Fibroblast of skin of back (primary cell): ENCODE data around the gene IGFALS.
A peak's percentile ranks its signal among the peaks of the same experiment; 100 is the strongest.
"Not testable (repeated sequence)": the region's sequence is repeated elsewhere in the genome, so short reads cannot be mapped to it uniquely, and the experiment has no call there.

ENCODE experiments used
- DNase-seq: peaks from one replicate; pipeline ENCODE4 v3.0.0-alpha.2; 2013

IGFALS gene

DNA sequence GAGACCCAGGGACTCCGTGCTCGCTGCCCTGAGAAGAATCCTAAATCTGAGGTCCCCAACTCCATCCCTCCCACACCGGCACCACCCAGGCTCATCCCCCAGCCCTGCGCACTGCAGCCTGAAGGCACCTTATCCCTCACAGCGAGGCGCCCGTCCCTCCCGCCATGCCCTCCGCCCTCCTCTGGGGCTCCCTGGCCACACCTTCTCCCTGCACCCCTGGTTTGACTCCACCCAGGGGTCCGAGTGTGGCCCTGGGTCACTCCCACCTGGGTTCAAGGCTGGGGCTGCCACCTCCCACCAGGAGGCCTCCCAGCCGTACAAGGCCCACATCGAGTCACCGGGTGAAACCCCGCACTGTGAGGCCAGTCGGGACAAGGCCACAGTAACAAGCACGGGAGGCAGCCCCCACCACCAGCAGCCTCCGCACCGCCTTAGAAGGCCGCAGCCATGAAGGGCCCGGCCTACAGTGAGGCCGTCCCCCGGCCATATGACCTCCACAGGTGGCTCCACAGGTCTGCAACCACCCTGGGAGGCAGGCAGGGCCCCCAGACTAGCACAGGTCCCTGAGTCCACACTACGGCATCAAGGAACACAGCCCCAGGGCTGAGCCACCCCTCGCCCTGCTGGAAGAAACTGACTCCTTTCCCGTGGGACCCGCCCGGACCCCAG is 24.8 kb upstream of the IGFALS start:
- DNase-seq = no peak

DNA sequence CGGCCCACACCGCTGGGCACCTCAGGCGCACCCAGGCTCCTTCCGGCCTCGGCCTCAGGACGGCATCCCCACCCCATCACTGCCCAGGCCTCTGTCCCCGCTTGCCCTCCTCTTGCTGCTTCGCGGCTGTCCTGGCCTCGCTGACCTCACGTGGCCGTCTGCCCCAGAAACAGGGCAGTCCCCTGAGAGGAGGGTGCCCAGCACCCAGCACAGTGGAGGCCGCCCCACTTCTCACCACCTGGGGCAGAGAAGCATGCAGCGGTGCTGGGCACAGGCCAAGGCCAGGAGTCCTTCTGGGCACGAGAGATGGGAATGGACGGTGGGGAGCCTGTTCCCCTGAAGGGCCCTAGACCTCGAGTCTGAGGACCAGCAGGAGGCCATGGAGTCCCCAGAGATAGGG is 24.2 kb upstream of the IGFALS start:
- DNase-seq = no peak

DNA sequence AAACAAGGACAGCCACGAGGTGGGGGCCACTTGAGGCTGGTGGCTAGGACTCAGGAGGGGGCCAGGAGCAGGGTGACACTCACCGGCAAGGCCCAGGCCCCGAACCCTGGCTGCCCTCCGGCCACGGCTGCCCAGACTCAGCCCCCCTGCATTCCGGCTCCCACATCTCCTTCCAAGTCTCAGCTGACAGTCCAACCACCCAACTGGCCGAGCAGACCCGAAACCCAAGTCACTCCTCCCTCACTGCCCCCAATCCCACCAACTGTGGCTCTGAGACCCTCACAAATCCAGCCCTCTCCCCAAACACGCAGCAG is 23.7 kb upstream of the IGFALS start:
- DNase-seq = no peak

DNA sequence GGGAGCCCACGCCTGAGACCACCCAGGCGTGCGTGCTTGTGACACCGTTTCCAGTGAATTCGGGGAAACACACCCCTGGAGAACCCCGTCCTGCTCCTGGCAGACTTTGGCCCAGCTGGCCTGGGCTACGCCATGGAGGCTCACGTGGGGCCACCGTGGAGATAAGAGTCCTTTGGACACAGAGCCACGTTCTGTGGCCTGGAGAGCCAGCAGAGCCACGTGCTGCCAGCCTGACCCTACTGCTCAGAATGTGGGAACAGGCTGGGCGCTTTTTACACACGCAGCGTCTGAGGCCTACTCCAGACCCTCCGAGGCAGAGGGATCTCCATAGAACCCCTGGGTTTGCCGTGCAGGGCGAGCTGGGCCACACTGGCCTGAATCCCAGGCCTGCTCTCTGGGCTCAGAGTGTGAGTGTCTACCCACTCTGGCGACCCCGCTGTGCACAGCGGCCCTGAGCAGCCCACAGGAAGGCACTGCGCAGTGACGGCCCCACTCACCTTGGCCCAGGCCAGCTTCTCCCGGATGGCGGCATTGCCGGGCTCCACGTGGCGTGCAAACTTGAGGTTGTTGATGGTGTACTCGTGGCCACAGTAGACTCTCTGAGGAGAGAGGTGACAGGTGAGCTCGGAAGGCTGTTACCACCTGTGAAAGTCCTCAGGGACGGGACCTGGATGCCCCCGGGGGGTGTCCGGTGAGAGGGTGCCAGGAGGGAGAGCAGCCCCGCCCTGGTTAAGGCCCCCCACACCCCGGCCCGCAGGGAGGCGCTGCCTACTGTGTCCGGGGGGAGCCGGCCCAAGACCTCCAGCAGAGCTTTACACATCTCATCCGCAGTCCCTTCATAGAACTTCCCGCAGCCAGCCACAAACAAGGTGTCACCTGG is 23.1 kb upstream of the IGFALS start:
- DNase-seq = no peak

DNA sequence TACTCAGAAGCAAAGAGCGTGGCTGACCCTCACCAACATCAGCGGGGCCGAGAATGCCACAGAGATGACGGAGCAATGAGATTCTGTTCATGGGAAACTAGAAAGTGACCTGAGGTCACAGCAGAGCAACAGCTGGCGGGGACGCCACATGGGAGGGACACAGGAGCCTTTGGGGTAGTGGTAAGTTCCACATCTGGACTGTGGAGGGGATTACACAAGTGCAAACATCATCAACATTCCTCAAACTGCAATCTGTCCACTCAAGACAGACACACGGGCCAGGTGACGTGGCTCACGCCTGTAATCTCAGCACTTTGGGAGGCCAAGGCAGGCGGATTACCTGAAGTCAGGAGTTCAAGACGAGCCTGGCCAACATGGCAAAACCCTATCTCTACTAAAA is 22.0 kb upstream of the IGFALS start:
- no peak for DNase-seq

DNA sequence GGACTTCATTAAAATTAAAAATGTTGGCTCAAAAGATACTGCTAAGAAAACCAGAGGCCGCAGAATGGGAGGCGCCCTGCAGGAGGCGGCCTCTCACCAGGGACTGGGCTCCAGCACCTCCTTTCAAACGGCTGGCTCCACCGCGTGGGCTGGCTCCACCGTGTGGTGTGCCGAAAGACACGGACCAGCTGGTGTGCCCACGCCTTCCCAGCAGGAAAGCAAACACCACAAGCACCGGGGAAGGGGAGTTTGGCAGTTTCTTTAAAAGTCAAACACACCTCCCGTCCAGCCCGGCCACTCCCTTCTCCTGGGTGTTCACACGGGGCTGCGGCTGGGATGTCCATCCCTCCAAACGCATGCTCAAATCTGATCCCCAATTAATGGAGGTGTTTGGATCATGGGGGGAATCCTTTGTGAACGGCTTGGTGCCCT is 19.2 kb upstream of the IGFALS start:
- peak; percentile 57 for DNase-seq

DNA sequence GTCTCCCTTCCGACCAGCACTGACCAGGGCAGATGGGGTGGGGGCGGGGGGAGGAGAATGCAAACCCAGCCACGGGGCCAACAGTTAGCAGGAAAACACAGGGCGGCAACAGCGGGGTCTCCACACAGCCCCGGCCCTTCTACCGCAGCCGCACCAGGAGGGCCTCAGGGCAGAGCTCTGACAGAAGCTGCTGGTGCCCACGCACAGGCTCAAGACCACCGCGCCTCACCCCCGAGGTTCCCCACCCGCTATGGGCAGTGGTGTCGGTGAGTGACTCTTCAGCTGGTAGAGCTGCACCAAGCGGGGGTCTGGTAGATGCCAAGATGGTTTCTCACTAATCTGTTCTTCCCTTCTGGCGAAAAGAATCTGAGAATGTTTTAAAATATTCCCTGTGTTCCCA is 17.0 kb upstream of the IGFALS start:
- no peak for DNase-seq

DNA sequence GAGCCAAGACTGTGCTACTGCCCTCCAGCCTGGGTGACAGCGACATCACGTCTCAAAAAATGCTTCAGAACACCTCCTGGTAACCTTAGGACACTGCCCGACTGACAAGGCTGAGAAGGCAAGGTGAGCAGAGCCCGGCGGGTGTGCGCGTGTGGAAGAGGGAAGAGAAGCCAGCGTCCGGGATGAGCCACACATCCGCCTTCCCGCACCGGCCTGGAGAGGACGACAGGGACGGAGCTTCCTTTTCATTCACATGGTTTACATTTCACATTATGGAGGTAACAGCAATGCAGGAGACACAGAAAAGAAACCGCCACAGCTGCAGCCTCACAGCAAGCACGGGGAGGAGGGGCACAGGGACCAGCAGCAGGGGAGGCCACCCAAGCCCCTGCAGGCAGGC is 16.6 kb upstream of the IGFALS start:
- DNase-seq = no peak

DNA sequence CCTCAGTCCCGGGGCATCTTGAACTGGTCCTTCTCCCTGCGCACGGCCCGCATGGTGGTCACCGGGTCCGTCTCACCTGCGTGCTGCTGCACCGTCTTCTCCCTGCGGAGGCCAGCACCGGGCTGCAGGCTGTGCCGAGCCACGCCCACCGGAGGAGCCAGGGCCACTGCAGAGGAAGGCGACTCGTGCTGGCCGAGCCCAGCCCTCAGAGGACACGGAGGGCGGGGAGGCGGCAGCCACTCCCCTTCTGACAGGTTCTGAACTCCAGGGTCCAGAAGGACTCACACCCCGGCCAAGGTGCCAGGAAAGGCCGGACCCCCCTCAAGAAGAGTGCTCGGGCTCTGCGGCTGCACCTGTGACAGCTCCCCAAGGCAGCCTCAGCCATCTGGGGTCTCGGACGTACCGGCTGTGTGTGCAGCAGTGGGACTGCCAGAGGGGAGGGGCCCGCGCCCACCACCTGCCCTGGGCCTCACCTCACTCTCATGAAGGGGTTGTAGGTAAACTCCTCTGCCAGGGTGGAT is 15.8 kb upstream of the IGFALS start:
- no peak for DNase-seq

DNA sequence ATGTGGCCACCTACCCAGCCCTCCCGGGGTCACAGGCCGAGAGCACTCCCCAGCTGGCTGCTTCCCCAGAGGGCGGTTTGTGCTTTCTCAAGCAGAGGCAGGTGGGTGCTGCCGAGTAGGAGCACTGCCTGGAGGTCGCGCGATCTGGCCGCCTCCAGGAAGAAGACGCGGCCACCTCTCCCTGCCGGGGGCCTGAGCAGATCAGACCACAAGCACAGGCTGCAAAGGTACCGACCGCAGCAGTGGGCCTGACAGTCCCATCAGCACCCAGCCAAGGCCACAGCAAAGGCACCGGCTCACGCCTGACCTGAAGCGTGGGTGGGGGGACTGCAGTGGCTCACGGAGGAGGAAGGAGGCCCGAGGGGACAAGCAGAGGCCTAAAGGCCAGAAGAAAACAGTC is 15.2 kb upstream of the IGFALS start:
- DNase-seq = no peak

DNA sequence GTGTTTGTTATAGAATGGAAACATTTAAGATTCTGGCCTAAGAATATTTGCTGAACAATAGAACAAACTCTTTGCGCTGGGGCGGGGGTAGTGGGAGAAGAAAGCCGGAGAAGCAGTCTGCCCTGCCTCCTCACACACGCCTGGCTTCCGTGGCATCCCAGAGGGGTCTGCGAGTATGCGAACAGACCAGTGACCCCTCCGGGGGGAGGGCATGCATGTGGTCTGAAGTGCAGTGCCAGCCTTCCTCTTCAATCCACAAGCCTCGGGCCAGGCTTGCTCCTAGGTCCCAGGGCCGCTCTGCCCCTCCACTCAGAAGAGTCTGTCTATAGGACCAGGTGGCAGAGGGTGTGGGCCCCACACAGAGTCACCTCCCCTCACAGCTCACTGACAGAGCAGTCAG is 14.1 kb upstream of the IGFALS start:
- DNase-seq = no peak

DNA sequence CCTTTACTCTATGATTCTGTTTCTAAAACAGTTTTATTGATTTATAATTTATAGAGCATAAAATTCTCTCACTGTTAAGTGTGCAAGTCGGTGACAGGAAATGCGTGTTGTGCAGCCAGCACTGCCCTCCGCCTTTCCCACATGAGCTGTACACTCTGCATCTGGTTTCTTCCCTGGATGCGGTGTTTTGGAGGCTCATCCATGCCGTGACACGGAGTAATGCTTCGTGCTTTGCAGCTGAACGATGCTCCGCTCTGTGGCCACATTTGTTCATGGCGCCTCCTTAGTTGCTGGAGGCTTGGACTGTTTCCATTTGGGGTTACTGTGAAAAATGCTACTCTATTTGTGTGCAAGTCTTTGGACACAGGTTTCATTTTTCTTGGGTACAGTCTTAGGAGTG is 7.2 kb upstream of the IGFALS start:
- DNase-seq = no peak

DNA sequence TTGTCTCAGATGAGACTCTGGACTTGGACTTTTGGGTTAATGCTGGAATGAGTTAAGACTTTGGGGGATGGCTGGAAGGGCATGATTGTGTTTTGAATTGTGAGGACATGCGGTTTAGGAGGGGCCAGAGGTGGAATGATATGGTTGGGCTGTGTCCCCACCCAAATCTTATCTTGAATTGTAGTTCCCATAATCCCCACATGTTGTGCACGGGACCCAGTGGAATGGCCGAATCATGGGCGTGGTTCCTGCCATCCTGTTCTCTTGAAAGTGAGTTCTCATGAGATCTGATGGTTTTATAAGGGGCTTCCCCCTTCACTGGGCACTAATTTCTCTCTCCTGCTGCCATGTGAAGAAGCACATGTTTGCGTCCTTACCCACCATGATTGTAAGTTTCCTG is 5.8 kb upstream of the IGFALS start:
- not testable (repeated sequence) for DNase-seq

DNA sequence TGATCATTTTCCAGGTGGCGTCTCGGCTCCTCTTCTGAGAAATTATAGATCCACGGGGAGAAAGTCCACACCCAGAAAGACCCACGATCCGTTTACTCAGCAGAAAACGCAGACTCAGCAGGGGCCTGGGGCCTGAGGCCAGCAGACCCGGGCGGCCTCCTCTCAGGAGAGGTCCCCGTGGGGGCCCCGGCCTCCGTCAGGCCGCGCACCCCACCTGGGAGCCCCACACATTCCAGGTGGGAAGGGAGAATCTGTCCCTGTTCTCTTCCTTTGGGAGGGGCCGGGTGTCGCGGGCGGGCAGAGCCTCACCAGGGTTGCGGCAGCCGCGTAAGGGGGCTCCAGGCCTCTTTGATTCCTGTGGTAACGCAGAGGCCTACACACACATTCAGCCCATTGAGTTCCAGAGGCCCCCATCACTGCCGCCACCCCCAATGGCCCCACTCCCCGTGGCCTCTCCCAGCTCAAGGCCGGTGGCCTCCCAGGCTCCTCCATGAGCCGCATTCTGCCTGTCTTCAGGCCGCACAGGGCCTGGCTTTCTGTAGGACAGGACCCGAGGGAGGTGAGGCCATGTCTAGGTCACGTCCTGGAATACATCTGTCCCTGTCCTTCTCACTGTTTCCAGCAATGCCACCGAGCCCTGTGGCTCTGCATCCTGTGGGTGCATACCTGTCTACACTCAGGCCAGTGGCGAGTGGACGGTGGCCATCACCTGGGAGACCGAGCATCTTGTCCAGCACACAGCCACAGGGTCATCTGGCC is 1.6 kb upstream of the IGFALS start:
- no peak for DNase-seq

DNA sequence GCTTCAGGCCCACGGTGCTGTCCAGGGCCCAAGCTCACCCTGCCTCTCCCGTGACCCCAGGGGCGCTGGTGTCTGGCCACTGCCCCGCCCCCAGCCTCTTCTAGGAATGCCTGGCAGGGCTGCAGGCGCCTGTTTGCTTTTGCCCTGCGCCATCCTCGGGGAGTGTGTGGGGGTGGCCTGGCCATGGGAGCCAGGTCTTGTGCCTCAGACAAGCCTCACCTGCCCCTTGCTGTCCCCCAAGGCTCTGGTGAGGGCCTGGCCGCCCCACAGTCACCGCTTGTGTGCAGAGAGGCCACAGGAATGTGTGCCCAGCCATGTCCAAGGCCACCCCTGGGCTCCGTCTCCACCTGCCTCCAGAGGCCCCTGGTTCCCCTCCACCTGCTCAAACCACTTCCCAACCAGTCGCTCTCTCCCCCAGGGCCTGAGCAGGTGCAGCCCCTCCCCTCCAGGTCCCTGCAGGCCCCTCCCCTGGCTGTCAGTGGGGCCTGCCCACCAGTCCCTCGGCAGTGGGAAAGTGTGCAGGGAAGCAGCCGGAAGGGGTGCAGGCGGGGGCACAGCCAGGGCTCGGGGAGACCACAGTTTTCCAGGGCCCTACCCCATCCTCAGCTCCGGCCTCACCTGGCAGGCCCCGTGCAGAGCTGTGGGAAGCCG is 841 bp upstream of the IGFALS start:
- no peak for DNase-seq

DNA sequence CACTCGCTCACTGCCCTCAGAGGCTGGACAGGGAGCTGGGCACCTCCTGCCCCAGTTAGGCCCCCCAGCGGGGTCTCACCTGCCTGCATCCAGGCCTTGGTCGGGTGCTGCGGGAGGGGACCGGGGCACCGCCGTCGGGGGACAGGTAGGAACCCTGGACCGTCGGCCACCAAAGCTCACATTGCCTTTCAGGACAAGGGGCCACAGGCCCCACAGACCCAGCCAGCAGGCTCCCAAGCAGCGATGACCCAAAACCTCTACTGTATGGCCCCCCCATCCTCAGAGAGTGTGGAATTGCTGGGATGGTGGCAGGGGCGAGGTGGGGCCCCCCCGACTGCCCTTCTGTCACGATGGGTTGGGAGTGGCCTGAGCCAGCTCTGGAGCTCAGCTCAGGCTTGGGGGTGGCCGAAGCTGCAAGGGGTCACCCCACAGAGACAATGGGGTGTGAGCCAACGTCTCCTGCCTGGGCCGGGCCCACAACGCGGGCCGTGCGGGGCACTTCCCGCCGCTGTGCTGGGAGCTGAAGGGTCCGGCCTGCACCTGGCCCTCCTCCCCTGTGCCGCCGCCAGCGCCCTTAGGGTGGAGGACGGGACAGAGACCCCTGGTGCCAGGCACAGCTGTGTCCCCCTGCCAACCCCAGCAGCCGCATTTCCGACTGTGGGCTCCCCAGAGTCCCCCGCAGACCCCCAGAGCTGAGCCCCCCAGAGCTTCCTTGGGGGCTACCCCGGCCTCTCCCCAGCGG is 498 bp downstream of the IGFALS start:
- no peak for DNase-seq

DNA sequence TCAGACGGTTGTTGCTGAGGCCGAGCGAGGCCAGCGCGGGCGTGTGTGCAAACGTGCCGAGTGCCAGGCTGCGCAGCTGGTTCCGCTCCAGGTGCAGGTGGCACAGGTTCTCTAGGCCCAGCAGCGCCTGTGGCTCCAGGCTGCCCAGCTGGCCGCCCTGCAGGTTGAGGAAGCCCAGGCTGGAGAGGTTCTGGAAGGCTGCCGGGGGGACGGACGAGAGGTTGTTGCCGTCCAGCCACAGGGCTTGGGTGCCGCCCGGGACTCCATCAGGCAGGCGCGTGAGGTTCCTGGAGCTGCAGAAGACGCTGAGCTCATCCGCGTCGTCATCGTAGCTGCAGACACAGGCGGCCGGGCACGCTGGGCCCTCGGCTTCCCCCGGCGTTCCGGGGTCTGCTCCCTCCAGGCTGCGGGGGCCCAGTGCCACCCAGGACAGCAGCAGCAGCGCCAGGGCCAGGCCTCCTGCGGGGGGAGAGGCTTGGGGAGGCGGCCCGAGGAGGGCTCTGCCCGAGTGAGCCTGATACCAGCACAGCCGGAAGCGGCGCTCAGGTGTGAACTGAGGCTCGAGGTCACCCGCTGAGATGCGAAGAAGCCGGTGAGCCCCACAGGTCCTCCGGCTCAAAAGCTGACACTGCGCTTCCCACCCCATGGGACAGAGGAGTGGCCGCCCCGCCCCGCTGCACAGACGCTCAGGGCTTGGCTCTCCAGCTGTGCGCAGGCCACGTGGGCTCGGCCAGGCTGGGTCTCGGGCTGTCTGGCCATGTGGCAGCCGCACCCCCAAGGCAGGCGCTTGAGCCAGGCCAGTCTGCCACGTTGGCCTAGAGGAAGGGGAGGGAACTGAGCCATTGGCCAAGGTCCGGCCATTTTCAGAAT is 1.3 kb downstream of the IGFALS start:
- no peak for DNase-seq

DNA sequence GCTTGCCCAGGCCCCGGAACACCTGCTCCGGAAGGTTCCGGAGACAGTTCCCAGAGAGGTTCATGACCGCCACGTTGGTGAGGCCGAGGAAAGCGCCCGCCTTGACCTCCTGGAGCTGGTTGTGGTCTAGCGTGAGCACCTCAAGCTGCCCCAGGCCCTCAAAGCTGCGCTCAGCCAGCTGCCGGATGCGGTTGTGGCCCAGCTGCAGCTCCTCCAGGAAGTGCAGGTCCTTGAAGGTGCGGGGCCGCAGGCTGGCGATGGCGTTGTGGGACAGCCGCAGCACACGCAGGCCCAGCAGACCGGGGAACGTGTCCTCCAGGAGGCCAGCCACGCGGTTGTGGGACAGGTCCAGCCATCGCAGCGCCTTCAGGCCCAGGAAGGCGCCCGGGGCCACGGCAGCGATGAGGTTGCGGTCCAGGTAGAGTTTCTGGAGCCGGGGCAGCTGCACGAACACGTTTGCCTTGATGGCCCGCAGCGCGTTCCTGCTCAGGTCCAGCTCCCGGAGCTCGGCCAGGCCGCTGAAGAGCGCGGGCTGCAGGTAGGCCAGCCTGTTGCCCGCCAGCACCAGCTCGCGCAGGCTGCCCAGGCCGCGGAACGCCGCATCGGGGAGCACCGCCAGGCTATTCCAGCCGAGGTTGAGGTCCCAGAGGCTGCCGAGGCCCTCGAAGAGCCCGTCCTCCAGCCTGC is 2.1 kb downstream of the IGFALS start:
- no peak for DNase-seq

DNA sequence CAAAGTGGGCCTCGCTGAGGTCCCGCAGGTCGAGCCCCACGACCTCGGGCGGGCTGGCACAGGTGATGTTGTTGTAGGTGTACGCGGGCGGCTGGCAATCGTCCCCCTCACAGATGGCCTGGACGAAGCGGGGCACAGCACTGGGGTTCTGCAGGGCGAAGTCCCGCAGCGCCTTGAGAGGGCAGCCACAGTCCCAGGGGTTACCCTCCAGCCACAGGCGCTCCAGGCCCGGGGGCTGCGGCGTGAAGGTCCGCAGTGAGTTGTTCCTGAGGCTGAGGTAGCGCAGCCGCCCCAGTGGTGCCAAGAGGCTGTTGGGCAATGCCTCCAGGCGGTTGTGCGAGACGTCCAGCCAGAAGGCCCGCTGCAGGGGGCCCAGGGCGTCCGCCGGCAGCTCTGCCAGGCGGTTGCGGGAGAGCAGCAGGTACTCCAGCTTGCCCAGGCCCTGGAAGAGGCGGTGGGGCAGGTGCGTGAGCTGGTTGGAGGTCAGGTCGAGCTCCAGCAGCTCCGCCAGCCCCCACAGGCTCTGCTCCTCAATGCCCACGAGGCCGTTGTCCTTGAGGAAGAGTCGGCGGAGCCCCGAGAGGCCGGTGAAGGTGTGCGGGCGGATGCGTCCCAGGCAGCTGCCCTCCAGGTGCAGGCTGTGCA is 2.8 kb downstream of the IGFALS start:
- DNase-seq = no peak

DNA sequence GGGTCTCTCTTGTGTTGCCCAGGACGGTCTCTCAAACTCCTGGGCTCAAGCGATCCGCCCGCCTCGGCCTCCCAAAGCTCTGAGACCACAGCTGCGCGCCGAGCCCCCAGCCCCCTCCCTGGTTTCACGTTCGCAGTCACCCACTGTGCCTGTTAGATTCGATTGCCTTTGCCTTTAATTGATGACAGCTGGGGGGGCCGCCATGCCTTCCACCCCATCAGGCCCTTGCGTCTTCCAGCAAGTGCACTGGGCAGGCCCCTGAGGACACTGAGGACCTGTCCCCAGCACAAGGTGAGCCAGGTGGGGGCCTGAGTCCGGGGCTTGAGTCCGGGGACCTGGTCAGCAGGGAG is 3.3 kb downstream of the IGFALS start:
- DNase-seq = no peak
